AG04450 (cell line): Measurements from ENCODE around the gene SLC23A2. TPM values are rescaled to one million over a fixed set of nuclear protein-coding genes. Genes with fewer than 3 reads are reported as not detected.

Source experiments
- CTCF ChIA-PET: fragments of 300-600, 350-600 bp; formaldehyde crosslinking; extraction: SDS; loops from one replicate; lab custom pipeline; 2022; ENCODE audit warnings: antibody characterized with exemption, inconsistent platforms; lab: Charles Lee
- POLR2A ChIA-PET: fragments of 350-600 bp; formaldehyde crosslinking; extraction: SDS; loops from one replicate; lab custom pipeline; 2021; ENCODE audit warnings: antibody characterized with exemption, inconsistent platforms; lab: Yijun Ruan, JAX
- DNase-seq: peaks from one replicate; pipeline ENCODE4 v3.0.0-alpha.2; 2011; ENCODE audit warnings: low read depth, low spot score
- H3K27ac ChIP-seq: one replicate; pipeline ENCODE4 v1.5.1; 2012; ENCODE audit warnings: low read depth, low read length, control low read depth
- H3K27me3 ChIP-seq: one replicate; pipeline ENCODE4 v1.6.0; 2012; ENCODE audit warnings: low read length; ENCODE audit not compliant: control insufficient read depth, insufficient read depth
- H3K4me3 ChIP-seq: 2 replicates; pipeline ENCODE4 v1.5.1; 2011; ENCODE audit warnings: mild to moderate bottlenecking, low read depth, low read length, control low read depth
- H3K9me3 ChIP-seq: 2 replicates; pipeline ENCODE4 v1.5.1; 2012; ENCODE audit warnings: low read length; ENCODE audit not compliant: control insufficient read depth, insufficient read depth
- polyA plus RNA-seq: library from polyadenylated mRNA; depleted of rRNA; stranded (reverse); fragments of >200 nt; gene quantifications from 2 replicates; pipeline ENCODE4 v1.2.3, GENCODE V29; 2011
- TF ChIP-seq, protein P1 (sequence below): IDR thresholded peaks from 2 replicates; pipeline ENCODE4 v1.5.1; 2011; ENCODE audit warnings: low read depth, low read length, control low read depth, inconsistent platforms

The SLC23A2 gene
- polyA plus RNA-seq, 1 experiment = 17.9 TPM

DNA sequence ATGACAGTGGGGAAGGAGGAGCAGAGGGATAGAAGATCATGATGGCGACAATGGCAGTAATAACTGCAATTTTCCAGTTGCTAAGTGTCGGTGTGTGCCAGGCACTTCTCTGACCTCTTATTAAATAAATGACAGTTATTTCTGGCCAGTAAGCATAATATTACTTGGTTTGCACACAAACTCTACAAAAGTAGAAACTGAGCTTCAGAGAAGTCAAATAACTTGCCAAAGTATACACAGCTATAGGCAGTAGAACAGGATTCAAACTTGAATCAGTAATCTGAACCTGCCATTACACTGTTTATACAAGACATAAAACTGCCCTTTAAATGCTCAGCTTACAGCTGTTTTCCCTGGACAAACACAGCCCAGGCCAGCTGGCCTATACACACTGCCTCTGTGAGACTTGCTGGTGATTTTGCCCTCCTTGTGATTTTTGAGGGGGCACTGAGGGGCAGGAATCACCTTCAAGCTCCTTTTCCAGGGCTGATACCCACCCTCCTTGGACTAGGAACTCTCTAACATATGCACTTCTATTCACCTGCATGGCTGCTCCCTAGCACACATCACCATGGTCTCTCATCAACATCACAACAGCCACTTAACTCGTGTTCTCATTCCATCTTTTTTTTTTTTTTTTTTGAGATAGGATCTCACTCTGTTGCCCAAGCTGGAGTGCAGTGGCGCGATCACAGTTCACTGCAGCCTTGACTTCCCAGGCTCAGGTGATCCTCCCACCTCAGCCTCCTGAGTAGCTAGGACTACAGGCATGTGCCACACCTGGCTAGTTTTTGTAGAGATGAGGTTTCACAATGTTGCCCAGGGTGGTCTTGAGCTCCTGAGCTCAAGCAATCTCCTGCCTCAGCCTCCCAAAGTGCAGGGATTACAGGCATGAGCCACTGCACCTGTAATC, 63.6 kb downstream of the SLC23A2 start:
- CTCF ChIA-PET = interaction anchor here (0.7 to 1.4 kb wide), 3 partner anchors 18 to 163 kb away, joined by 4 to 9 read pairs (median 5); no protein-coding TSS in a partner anchor
- TF ChIP-seq, protein P1, sequence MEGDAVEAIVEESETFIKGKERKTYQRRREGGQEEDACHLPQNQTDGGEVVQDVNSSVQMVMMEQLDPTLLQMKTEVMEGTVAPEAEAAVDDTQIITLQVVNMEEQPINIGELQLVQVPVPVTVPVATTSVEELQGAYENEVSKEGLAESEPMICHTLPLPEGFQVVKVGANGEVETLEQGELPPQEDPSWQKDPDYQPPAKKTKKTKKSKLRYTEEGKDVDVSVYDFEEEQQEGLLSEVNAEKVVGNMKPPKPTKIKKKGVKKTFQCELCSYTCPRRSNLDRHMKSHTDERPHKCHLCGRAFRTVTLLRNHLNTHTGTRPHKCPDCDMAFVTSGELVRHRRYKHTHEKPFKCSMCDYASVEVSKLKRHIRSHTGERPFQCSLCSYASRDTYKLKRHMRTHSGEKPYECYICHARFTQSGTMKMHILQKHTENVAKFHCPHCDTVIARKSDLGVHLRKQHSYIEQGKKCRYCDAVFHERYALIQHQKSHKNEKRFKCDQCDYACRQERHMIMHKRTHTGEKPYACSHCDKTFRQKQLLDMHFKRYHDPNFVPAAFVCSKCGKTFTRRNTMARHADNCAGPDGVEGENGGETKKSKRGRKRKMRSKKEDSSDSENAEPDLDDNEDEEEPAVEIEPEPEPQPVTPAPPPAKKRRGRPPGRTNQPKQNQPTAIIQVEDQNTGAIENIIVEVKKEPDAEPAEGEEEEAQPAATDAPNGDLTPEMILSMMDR = no peak
- POLR2A ChIA-PET = interaction anchor here (0.5 to 0.7 kb wide), 3 partner anchors 12 to 131 kb away, joined by 7 to 8 read pairs (median 8); no protein-coding TSS in a partner anchor
- no peak for DNase-seq
- peak overlapping the region; percentile 13 for H3K27ac ChIP-seq
- H3K27me3 ChIP-seq = no peaks in the 10 kb centered on the region
- H3K9me3 ChIP-seq = no peaks in the 10 kb centered on the region
- no peak overlapping the region for H3K4me3 ChIP-seq

DNA sequence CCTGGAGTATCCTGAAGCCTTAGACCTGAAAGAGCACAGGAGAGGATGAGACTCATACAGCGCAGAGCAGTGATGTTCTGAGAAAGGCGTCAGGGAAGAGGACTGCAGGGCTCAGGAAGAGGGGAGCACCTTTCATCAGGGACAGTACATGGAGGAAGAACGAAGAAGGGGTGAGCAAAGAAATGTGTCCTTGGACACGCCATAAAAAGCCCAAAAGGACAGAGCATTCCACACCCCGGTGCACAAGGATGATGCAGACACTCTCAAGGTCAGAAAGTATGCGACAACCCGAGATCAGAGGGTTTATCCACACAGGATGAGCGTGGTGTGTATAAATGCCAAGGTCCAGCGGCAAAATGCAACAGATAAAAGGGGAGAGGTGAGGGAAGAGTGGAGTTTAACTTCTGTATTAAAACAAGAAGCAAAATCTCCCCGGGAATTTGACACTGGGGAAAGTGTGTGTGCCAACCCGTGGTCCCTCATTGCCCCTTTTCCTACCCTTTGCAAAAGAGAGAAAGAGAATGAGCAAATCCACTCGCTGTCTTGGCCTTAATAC, 64.4 kb downstream of the SLC23A2 start:
- Histone ChIP-seq H3K27me3 (no peaks in the 10 kb centered on the region), H3K9me3 (no peaks in the 10 kb centered on the region), H3K27ac (peak overlapping the region; percentile 13), H3K4me3 (no peak overlapping the region)
- no peak for DNase-seq
- TF ChIP-seq, protein P1 = no peak
- CTCF ChIA-PET = interaction anchor here (0.9 to 1.4 kb wide), 3 partner anchors 19 to 164 kb away, joined by 4 to 5 read pairs (median 4); no protein-coding TSS in a partner anchor
- POLR2A ChIA-PET = interaction anchor here (0.5 kb wide), 1 partner anchor 130 kb away, joined by 7 read pairs; no protein-coding TSS in a partner anchor

DNA sequence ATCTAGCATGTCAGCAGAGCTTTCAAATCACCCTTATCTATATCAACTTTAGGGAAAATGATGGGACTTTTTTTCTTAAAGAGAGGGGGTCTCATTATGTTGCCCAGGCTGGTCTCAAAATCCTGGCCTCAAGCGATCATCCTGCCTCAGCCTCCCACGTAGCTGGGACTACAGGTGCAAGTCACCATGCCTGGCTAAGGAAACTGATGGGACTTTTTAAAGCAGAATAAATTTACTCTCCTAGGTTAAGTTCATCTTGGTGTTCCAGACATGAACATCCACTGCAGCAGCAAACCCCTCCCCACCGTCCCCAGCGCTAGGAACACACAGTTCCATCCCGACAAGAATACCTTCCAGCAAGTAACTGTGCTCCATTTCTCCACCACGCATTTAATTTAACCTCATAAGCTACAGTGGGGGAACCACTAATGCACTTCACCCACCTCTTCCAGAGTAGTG, 64.9 kb downstream of the SLC23A2 start:
- Histone ChIP-seq H3K4me3 (no peak overlapping the region), H3K9me3 (no peaks in the 10 kb centered on the region), H3K27ac (no peak overlapping the region), H3K27me3 (no peaks in the 10 kb centered on the region)
- ChIA-PET CTCF (interaction anchor here (1.4 kb wide), 1 partner anchor 19 kb away, joined by 4 read pairs; no protein-coding TSS in a partner anchor), POLR2A (no interaction called here)
- TF ChIP-seq, protein P1 = no peak
- DNase-seq = no peak

GRCh38 chr20:4932061-4932460, 69.2 kb downstream of the SLC23A2 start:
- POLR2A ChIA-PET = interaction anchor here (0.6 kb wide), 1 partner anchor 10 kb away, joined by 6 read pairs; no protein-coding TSS in a partner anchor
- Histone ChIP-seq H3K9me3 (no peaks in the 10 kb centered on the region), H3K27ac (peak overlapping the region; percentile 13), H3K4me3 (no peak overlapping the region), H3K27me3 (no peaks in the 10 kb centered on the region)
- CTCF ChIA-PET = interaction anchor here (0.9 to 1.3 kb wide), 3 partner anchors 16 to 169 kb away, joined by 3 read pairs; no protein-coding TSS in a partner anchor
- no peak for DNase-seq
- TF ChIP-seq, protein P1 = no peak
